NB4 (cell line): ENCODE measurements around the gene C2orf76.

Experiments
- CTCF ChIP-seq: IDR thresholded peaks from one replicate; pipeline ENCODE4 v1.5.1; 2012; ENCODE audit warnings: low read depth, low read length
- MAX ChIP-seq: IDR thresholded peaks from 2 replicates; pipeline ENCODE4 v1.6.1; 2011; ENCODE audit warnings: low read depth, low read length
- MYC ChIP-seq: IDR thresholded peaks from 2 replicates; pipeline ENCODE4 v1.6.1; 2011; ENCODE audit warnings: low read depth, low read length

- no peak for TF ChIP-seq CTCF
- TF ChIP-seq MYC: no peak
- no peak for TF ChIP-seq MAX
Observed at GRCh38 chr2:119305497-119306195, 61.0 kb downstream of the C2orf76 start.
